HepG2 (cell line): Measurements from ENCODE around the gene RPP21. TPM values are rescaled to one million over a fixed set of nuclear protein-coding genes. Genes with fewer than 3 reads are reported as not detected.

Source experiments
- ESRRA ChIP-seq: sonication (generic); formaldehyde crosslinking; IDR thresholded peaks from 2 replicates; pipeline ENCODE4 v1.5.1; 2020; ENCODE audit warnings: mild to moderate bottlenecking, low read depth, missing genetic modification reagents
- ETV6 ChIP-seq: sonication (generic); formaldehyde crosslinking; conservative IDR thresholded peaks from 2 replicates; pipeline ENCODE4 v1.4.0; 2020; ENCODE audit warnings: missing genetic modification reagents
- IRF9 ChIP-seq: sonication (generic); formaldehyde crosslinking; IDR thresholded peaks from 2 replicates; pipeline ENCODE4 v1.8.0; 2022; ENCODE audit warnings: missing genetic modification reagents, mild to moderate bottlenecking, borderline replicate concordance
- KLF12 ChIP-seq: sonication (generic); formaldehyde crosslinking; IDR thresholded peaks from 2 replicates; pipeline ENCODE4 v1.4.0; 2020; ENCODE audit warnings: missing genetic modification reagents, borderline replicate concordance
- KLF16 ChIP-seq, 2 experiments: sonication (generic) in 1 of 2; formaldehyde crosslinking in 1 of 2; IDR thresholded peaks; 2 replicates each; pipeline versions ENCODE4 v1.6.1 to v1.8.0; 2016 to 2023; ENCODE audit warnings: missing genetic modification reagents in 2 of 2, missing compliant biosample characterization in 1 of 2
- KMT2B ChIP-seq: IDR thresholded peaks from 2 replicates; pipeline ENCODE4 v1.6.1; 2016; ENCODE audit warnings: missing genetic modification reagents, missing compliant biosample characterization
- MIER3 ChIP-seq: IDR thresholded peaks from 2 replicates; pipeline ENCODE4 v1.6.1; 2016; ENCODE audit warnings: missing compliant biosample characterization, borderline replicate concordance
- NFE2L2 ChIP-seq: fragments of 150-350 bp; IDR thresholded peaks from 2 replicates; pipeline ENCODE4 v1.6.1; 2014; ENCODE audit warnings: low read length
- TIGD3 ChIP-seq: sonication (generic); formaldehyde crosslinking; IDR thresholded peaks from 2 replicates; pipeline ENCODE4 v1.5.1; 2020; ENCODE audit warnings: mild to moderate bottlenecking, missing genetic modification reagents, borderline replicate concordance
- ZBTB39 ChIP-seq: sonication (generic); formaldehyde crosslinking; IDR thresholded peaks from 2 replicates; pipeline ENCODE4 v1.5.0; 2020; ENCODE audit warnings: missing genetic modification reagents
- ZBTB46 ChIP-seq: sonication (generic); formaldehyde crosslinking; IDR thresholded peaks from 2 replicates; pipeline ENCODE4 v1.4.0; 2020; ENCODE audit warnings: mild to moderate bottlenecking, missing genetic modification reagents, borderline replicate concordance
- ZNF225 ChIP-seq: sonication (generic); formaldehyde crosslinking; IDR thresholded peaks from 2 replicates; pipeline ENCODE4 v1.4.0; 2020; ENCODE audit warnings: mild to moderate bottlenecking, missing genetic modification reagents
- ZNF30 ChIP-seq: sonication (generic); formaldehyde crosslinking; IDR thresholded peaks from 2 replicates; pipeline ENCODE4 v1.5.0; 2020; ENCODE audit warnings: mild to moderate bottlenecking, missing genetic modification reagents
- ZNF530 ChIP-seq: sonication (generic); formaldehyde crosslinking; IDR thresholded peaks from 2 replicates; pipeline ENCODE4 v1.5.0; 2020; ENCODE audit warnings: low read depth, mild to moderate bottlenecking, missing genetic modification reagents
- ZNF652 ChIP-seq: IDR thresholded peaks from 2 replicates; pipeline ENCODE4 v1.6.1; 2016; ENCODE audit warnings: low read depth, borderline replicate concordance
- ZNF790 ChIP-seq: sonication (generic); formaldehyde crosslinking; IDR thresholded peaks from 2 replicates; pipeline ENCODE4 v1.8.0; 2022; ENCODE audit warnings: missing genetic modification reagents, mild to moderate bottlenecking, borderline replicate concordance
- polyA plus RNA-seq, 8 experiments: library from polyadenylated mRNA; depleted of rRNA in 3 of 8; stranded (reverse) in 7 of 8; unstranded in 1 of 8; fragments of >200 nt; fragmentation: Illumina TruSeq in 4 of 8; extraction: Trizol in 4 of 8; gene quantifications; 2 replicates each; pipeline versions ENCODE4 v1.2.1 to v1.2.3, GENCODE V29; 2011 to 2016; ENCODE audit warnings: low read depth in 4 of 8, missing spikeins in 1 of 8, mixed read lengths in 1 of 8; ENCODE audit not compliant: insufficient read depth in 1 of 8
- total RNA-seq, 5 experiments: library from RNA; depleted of rRNA; stranded (reverse); fragments of >200 nt; fragmentation: Illumina TruSeq; extraction: Trizol; gene quantifications; 2 replicates each; pipeline ENCODE4 v1.2.3, GENCODE V29; 2016; ENCODE audit warnings: low read depth in 1 of 5
- TF ChIP-seq, protein P1 (sequence below): sonication (generic); formaldehyde crosslinking; IDR thresholded peaks from 2 replicates; pipeline ENCODE4 v1.4.0; 2020; ENCODE audit warnings: missing genetic modification reagents
- TF ChIP-seq, protein P2 (sequence below): sonication (generic); formaldehyde crosslinking; IDR thresholded peaks from 2 replicates; pipeline ENCODE4 v1.4.0; 2020; ENCODE audit warnings: mild to moderate bottlenecking, missing genetic modification reagents

RPP21 gene
- total and polyA plus RNA-seq, 2 of the 13 experiments (the other 11 are each of a cell fraction or from before 2014, with no cell fraction given), result 53.1 to 72.3 TPM

GRCh38 chr6:30326526-30327231, 18.3 kb upstream of the RPP21 start, which contains the start of gene TRIM39 (continued):
- 0 out of 2 replicates have a peak, but pooled peaks have one; percentile 83 for TF ChIP-seq ZBTB46 (CRISPR knock-in tag)
- no peak for TF ChIP-seq ZNF30 (CRISPR knock-in tag)
- TF ChIP-seq NFE2L2, result no peak
- peak; percentile 69; the same call in 1 of the 2 replicates for TF ChIP-seq ZNF790
- TF ChIP-seq TIGD3, result no peak
- TF ChIP-seq KMT2B (CRISPR knock-in tag), result peak; percentile 91
- no peak for TF ChIP-seq ZNF652 (CRISPR knock-in tag)
- peak; percentile 44; the same call in 1 of the 2 replicates for TF ChIP-seq IRF9 (CRISPR knock-in tag)
- no peak for TF ChIP-seq ZBTB39 (CRISPR knock-in tag)
- TF ChIP-seq ETV6, result 0 out of 2 replicates have a peak, but pooled peaks have one; percentile 14
- TF ChIP-seq, protein P1, sequence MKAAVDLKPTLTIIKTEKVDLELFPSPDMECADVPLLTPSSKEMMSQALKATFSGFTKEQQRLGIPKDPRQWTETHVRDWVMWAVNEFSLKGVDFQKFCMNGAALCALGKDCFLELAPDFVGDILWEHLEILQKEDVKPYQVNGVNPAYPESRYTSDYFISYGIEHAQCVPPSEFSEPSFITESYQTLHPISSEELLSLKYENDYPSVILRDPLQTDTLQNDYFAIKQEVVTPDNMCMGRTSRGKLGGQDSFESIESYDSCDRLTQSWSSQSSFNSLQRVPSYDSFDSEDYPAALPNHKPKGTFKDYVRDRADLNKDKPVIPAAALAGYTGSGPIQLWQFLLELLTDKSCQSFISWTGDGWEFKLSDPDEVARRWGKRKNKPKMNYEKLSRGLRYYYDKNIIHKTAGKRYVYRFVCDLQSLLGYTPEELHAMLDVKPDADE (CRISPR knock-in tag), result peak; percentile 79
- no peak; the same call in 1 of the 2 replicates for TF ChIP-seq ESRRA (CRISPR knock-in tag)
- TF ChIP-seq, protein P2, sequence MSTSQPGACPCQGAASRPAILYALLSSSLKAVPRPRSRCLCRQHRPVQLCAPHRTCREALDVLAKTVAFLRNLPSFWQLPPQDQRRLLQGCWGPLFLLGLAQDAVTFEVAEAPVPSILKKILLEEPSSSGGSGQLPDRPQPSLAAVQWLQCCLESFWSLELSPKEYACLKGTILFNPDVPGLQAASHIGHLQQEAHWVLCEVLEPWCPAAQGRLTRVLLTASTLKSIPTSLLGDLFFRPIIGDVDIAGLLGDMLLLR (CRISPR knock-in tag), result peak; percentile 42
- no peak for TF ChIP-seq MIER3 (CRISPR knock-in tag)
- 0 out of 2 replicates have a peak, but pooled peaks have one; percentile 16 for TF ChIP-seq ZNF225 (CRISPR knock-in tag)
- no peak for TF ChIP-seq ZNF530 (CRISPR knock-in tag)
- peak; percentile 11; the same call in 1 of the 2 replicates for TF ChIP-seq KLF12 (CRISPR knock-in tag)
- no peak; a peak in 1 of 4 replicates for TF ChIP-seq KLF16 (CRISPR knock-in tag; IDR thresholded peaks at IDR 0.05)
